Skin of body (tissue), 2 donors: ENCODE results near the gene PDYN. TPM values are rescaled to one million over a fixed set of nuclear protein-coding genes. Genes with fewer than 3 reads are reported as not detected.

Source experiments
- DNase-seq: peaks from one replicate; lab custom pipeline; 2025; lab: John Stamatoyannopoulos, UW
- total RNA-seq: library from RNA; depleted of rRNA; stranded (reverse); fragments of >200 nt; gene quantifications from one replicate; pipeline ENCODE4 v1.2.3, GENCODE V29; 2014

Gene PDYN
- total RNA-seq, 1 donor from 2014 or later = not detected

- DNase-seq = no peak
These were observed 40.9 kb downstream of the PDYN start for GRCh38 chr20:1952737-1953530.

DNA sequence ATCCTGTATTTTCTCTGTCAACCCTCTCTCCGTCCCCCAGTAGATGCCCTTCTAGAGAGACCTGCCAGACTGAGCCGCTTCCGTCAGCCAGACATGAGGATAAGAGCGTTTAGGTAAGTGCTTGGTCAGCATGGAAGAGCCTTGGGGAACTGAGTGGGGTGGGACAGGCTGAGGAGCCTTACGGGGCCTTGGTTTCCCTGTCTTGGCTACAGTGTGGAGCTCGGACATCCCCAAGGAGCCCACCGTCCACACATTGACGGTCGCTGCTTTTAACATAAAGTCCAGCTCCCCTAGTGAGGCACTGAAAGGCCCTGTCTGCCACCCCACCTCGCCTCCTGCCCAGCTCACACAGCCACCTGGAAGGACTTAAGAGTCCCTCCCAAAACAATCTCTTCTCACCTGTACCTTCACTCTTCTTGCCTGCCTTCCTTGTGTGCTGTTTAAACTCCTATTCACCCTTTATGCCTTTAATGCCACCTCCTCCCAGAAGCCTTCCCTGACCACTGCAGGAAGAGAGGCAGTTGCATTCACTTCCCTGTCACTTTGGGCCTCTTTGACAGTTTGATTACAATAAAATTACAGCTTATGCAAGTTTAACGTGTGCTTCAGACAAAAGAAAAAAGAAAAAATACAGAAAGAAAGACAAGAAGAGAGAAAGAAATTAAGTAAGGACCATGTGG, 42.3 kb downstream of the PDYN start:
- DNase-seq = no peak

GRCh38 chr20:1950836-1951235, 43.0 kb downstream of the PDYN start:
- no peak for DNase-seq

- DNase-seq = peak; percentile 12
These were observed 44.3 kb downstream of the PDYN start for GRCh38 chr20:1949347-1950100.

DNA sequence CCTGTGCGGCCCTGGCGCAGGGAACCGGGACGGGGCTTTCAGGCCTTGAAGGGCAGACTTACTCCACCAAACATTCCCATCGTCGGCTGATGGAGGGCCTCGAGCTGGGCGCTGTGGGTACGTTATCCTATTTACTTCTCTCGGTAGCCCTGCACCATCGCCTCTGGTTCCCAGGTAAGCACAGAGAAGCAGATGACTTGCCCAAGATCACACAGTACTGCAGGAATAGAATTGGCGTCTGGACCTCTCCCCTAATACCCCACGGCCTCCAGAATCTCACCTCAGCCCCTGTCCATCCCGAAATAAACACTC, 46.4 kb downstream of the PDYN start:
- DNase-seq = no peak

DNA sequence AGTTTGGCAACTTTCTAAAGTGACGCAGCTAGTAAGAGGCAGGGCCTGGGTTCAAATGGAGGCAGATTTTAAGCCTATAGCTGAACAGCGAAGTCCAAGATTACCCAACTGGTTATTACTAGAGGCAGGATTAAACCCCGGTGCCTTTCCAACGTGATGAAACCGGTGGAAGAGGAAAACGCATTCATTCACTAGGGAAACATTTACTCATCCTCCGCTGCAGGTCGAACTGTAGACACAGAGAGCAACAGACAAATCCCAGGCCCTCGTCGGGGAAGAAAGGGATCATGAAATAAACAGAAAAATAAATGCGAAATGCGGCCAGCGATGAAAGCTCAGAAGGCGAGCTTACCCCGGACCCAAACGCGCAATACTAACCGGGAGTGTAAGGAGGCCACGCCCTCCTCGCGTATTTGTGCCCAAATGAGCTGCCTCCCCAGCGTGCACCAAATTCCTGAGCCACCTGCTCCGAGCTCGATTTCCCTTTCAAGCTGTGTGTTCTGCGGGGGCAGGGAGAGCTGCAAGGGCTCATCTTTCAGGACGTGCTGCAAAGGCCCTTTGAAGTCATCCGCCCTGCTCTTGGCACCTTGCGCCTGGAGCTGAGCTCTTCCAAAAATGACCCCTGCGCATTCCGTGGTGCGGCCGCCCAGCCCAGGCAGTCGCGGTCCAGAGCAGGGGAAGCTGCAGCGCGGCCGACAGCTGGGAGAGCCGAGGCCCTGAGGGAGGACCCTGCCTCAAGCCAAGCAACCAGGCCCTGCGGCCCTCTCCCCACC, 46.9 kb downstream of the PDYN start:
- DNase-seq = peak; percentile 39

- DNase-seq = no peak
These were observed 47.5 kb downstream of the PDYN start for GRCh38 chr20:1946442-1946761.

GRCh38 chr20:1945660-1946059, 48.2 kb downstream of the PDYN start:
- DNase-seq = no peak

GRCh38 chr20:1945134-1945618, 48.7 kb downstream of the PDYN start:
- DNase-seq = no peak

- no peak for DNase-seq
These were observed 49.3 kb downstream of the PDYN start for GRCh38 chr20:1944345-1945091.

- DNase-seq = no peak
These were observed 50.4 kb downstream of the PDYN start for GRCh38 chr20:1943275-1944002.

DNA sequence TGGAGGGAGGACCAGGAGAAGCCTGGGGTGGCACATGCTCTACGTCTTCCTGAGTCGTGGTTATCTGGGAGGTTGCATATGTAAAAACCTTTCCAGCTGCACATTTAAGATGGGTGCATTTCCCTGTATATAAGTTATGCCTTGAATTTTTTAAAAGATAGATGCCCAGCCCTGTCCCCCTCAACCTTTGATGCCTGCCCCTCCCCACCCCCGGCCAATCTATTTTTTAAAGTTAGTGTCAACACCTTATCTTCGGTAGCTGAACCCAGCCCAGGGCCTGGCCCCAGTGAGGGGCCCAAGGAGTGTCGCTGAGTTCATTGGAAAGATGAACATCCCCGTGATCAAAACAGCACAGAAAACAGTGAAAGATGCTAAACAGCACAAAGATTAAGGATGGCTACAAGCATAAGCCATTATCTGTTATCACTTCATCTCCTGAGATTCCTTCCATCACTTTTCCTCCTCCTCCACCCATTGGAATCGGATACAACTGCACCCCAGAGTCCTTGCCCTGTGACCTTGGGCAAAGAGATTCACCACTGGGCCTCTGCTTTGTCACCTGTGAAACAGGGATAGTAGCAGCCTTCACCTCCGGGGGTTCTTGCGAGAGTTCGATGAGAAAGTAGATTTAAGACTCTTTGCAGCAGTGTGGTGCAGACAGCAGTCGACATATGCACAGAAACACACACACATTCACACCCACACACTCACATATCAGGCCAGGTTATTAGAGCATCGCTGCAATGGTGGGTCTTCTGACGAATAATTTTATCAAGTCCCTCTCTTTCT, 51.2 kb downstream of the PDYN start:
- no peak for DNase-seq

- no peak for DNase-seq
These were observed 51.8 kb downstream of the PDYN start for GRCh38 chr20:1942061-1942460.

DNA sequence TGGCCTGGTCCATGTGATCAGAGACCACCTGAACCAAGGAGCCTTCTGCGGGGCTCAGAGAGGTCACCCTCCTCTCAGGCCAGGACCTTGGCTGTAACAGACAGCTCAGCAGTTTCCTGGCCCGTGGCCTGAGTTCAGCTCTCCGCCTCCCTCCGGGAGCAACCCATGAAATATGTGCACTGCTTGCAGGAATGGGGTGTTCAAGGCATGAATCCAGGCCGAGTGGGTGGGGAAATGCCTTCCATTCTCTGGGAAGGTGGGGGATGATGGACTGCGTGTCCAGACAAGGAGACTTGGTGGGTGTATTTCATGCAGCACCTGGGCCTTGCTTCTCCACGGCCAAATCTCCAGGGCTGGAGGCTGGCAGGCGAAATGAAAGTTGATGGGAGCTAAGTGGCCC, 52.6 kb downstream of the PDYN start:
- DNase-seq = no peak

GRCh38 chr20:1940581-1940980, 53.3 kb downstream of the PDYN start:
- no peak for DNase-seq

DNA sequence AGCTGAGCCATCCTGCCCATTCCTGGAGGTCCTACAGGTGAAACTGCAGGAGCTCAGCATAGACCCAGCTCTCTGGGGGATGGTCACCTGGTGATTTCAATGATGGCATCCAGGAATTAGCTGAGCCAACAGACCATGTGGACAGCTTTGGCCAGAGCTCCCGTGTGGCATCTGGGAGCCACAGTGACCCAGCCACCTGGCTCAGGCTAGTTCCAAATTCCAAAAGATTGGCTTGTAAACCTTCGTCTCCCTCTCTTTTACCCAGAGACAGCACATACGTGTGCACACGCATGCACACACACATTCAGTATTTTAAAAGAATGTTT, 54.6 kb downstream of the PDYN start:
- DNase-seq = no peak

DNA sequence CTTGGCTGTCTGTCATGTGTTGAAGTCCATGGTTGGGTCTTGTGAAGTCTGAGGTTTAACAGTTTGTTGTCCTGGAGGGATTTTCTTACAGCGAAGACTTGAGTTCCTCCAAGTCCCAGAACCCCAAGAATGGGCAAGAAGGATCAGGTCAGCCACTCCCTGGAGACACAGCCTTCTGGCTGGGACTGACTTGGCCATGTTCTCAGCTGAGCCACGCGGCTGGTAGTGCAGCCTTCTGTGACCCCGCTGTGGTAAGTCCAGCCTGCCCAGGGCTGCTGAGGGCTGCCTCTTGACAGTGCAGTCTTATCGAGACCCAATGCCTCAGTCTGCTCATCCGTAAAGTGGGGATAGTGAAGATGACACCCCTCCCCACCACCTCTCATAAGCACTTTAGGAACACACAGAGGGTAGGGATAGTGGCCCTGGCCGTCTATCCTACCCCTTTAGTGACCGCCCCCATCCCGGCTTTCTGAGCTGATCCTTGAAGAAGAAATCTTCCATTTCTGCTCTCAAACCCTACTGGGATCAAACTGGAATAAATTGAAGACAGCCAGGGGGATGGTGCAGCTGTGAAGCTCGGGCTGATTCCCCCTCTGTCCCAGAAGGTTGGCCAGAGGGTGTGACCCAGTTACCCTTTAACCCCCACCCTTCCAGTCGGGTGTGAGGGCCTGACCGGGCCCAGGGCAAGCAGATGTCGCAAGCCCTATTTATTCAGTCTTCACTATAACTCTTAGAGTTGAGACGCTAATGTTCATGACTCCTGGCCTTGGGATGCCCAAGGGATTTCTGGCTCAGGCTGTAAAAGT, 55.2 kb downstream of the PDYN start:
- no peak for DNase-seq

DNA sequence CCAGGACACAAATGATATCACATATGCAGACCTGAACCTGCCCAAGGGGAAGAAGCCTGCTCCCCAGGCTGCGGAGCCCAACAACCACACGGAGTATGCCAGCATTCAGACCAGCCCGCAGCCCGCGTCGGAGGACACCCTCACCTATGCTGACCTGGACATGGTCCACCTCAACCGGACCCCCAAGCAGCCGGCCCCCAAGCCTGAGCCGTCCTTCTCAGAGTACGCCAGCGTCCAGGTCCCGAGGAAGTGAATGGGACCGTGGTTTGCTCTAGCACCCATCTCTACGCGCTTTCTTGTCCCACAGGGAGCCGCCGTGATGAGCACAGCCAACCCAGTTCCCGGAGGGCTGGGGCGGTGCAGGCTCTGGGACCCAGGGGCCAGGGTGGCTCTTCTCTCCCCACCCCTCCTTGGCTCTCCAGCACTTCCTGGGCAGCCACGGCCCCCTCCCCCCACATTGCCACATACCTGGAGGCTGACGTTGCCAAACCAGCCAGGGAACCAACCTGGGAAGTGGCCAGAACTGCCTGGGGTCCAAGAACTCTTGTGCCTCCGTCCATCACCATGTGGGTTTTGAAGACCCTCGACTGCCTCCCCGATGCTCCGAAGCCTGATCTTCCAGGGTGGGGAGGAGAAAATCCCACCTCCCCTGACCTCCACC, 56.4 kb downstream of the PDYN start:
- DNase-seq = no peak
